ENCODE measurements around the gene IRGC. TPM values are rescaled to one million over a fixed set of nuclear protein-coding genes. Genes with fewer than 3 reads are reported as not detected.

The IRGC gene
- total and polyA plus RNA-seq, 9 donors, result not detected

GRCh38 chr19:43752287-43752875 is 36.5 kb downstream of the IRGC start:
- Histone ChIP-seq H3K27ac (no peak overlapping the region), H3K9me3 (no peaks in the 10 kb centered on the region), H3K4me1 (ENCODE audit: insufficient read depth) (peaks cover 1% of the 10 kb centered on the region), H3K36me3 (no peaks in the 10 kb centered on the region), H3K4me3 (no peak overlapping the region), H3K27me3 (no peaks in the 10 kb centered on the region)
- TF ChIP-seq POLR2A (IDR thresholded peaks at IDR 0.05) (no peak), CTCF (IDR thresholded peaks at IDR 0.05) (no peak), EP300 (IDR thresholded peaks at IDR 0.05) (no peak)
- intact Hi-C loops (cut with DNase I), result loop anchor here in 1 of 4 donors (5.0 kb wide), 1 partner anchor 465 kb away; no protein-coding TSS in a partner anchor
- WGBS, 3 donors, result 92 to 96% (median 95%) methylated on average over 6 of the region's 6 CpGs
- DNase-seq, result no peak

GRCh38 chr19:43754253-43754502 is 38.3 kb downstream of the IRGC start:
- DNase-seq, result no peak
- peak overlapping the region; percentile 96 to 98 for H3K27ac ChIP-seq
- peaks cover 1% of the 10 kb centered on the region for H3K4me1 ChIP-seq (ENCODE audit: insufficient read depth)
- intact Hi-C loops (cut with DNase I), result loop anchor here in 1 of 4 donors (5.0 kb wide), 1 partner anchor 463 kb away; no protein-coding TSS in a partner anchor
- no peaks in the 10 kb centered on the region for H3K36me3 ChIP-seq
- no peaks in the 10 kb centered on the region for H3K9me3 ChIP-seq
- WGBS, 3 donors, result 0 to 1% (median 1%) methylated on average over 11 of the region's 11 CpGs
- H3K27me3 ChIP-seq, result no peaks in the 10 kb centered on the region
- TF ChIP-seq POLR2A (IDR thresholded peaks at IDR 0.05) (no peak), CTCF (IDR thresholded peaks at IDR 0.05) (no peak), EP300 (IDR thresholded peaks at IDR 0.05) (no peak)
- H3K4me3 ChIP-seq, result peak overlapping the region; percentile 42

- no peaks in the 10 kb centered on the region for H3K9me3 ChIP-seq
- intact Hi-C loops (cut with DNase I), result loop anchor here in 1 of 4 donors (5.0 kb wide), 1 partner anchor 463 kb away; no protein-coding TSS in a partner anchor
- peak in 1 of 3 donors; percentile 27 for TF ChIP-seq CTCF (IDR thresholded peaks at IDR 0.05)
- peak; percentile 85 for TF ChIP-seq POLR2A (IDR thresholded peaks at IDR 0.05)
- TF ChIP-seq EP300 (IDR thresholded peaks at IDR 0.05), result no peak
- peaks cover 1% of the 10 kb centered on the region for H3K4me1 ChIP-seq (ENCODE audit: insufficient read depth)
- H3K27ac ChIP-seq, result peak within 1 kb of the TSS; percentile 96 to 98
- no peaks in the 10 kb centered on the region for H3K36me3 ChIP-seq
- WGBS, 3 donors, result 0 to 1% (median 0%) methylated on average over 64 to 79 of the region's 79 CpGs
- no peaks in the 10 kb centered on the region for H3K27me3 ChIP-seq
- DNase-seq, result peak; percentile 98 to 99 (median 99)
- H3K4me3 ChIP-seq, result peak within 1 kb of the TSS; percentile 42
Measured at GRCh38 chr19:43754503-43755255, 38.8 kb downstream of the IRGC start, which contains the start of gene SMG9. SMG9 (minus strand) TSS chr19:43754962; CDS start chr19:43750741, 4,221 bp downstream.

GRCh38 chr19:43755256-43755801 is 39.5 kb downstream of the IRGC start:
- Histone ChIP-seq H3K27ac (peak overlapping the region; percentile 96 to 98), H3K36me3 (no peaks in the 10 kb centered on the region), H3K27me3 (no peaks in the 10 kb centered on the region), H3K4me1 (ENCODE audit: insufficient read depth) (peaks cover 1% of the 10 kb centered on the region), H3K4me3 (peak overlapping the region; percentile 42), H3K9me3 (no peaks in the 10 kb centered on the region)
- TF ChIP-seq POLR2A (IDR thresholded peaks at IDR 0.05) (no peak), CTCF (IDR thresholded peaks at IDR 0.05) (no peak), EP300 (IDR thresholded peaks at IDR 0.05) (no peak)
- peak; percentile 78 to 88 (median 84) for DNase-seq
- intact Hi-C loops (cut with DNase I), result no loop called here
- WGBS, 3 donors, result 0 to 1% (median 1%) methylated on average over 28 of the region's 28 CpGs

Measured in ovary (tissue), 9 donors.